Pulmonary artery endothelial cell (primary cell): ENCODE measurements around the gene CCDC192. TPM values are rescaled to one million over a fixed set of nuclear protein-coding genes. Genes with fewer than 3 reads are reported as not detected.
"Not testable (repeated sequence)": the region's sequence is repeated elsewhere in the genome, so short reads cannot be mapped to it uniquely, and the experiment has no call there.

ENCODE experiments used
- DNase-seq: peaks from one replicate; pipeline ENCODE4 v3.0.0-alpha.2; 2011; ENCODE audit warnings: low read depth, low spot score
- total RNA-seq: library from RNA; depleted of rRNA; stranded (reverse); fragments of >200 nt; gene quantifications from 2 replicates; pipeline ENCODE4 v1.2.3, GENCODE V29; 2014

The CCDC192 gene
- total RNA-seq, 1 donor from 2014 or later = not detected

DNA sequence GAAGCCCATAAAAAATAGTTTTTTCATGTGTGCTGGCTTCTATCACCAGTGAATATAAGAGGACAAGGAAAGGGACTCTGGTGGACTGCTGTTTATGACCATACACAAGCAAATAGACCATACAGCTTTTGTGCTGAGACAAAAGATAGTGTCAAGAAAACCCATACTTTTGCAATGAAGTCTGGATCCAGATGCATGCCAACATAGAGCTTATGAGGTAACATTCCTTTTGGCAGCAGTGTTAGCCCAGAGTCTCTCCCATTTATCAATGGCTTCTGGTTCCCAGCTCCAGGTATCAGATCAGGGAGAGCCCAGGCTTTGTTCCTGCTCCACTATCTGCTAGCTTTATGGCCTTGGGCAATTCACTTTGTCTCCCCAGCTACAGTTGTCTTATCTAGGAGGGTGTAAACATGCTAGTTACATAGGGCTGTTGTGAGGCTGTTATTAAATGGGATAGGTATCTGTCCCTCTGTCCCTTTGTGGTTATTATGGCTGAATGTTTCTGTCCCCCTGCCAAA is 55.6 kb downstream of the CCDC192 start:
- no peak for DNase-seq

DNA sequence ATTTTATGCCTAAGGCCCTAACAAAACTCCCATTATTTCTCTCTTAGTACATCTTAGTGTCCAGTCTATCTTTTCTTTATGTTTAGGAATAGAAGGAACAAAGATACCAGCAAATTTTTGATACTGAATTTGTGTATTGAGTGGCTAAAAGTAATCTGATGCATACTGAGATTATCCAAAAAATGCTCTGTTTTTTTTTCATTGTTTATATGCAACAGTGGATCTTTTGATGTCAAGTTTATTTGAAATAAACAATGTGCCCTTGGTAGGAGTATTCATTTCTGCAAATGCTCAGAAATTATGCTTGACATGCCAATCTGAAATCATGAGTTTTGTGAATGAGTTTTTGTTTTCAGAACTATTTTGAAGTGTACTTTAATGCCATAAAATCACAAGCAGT is 58.7 kb downstream of the CCDC192 start:
- no peak for DNase-seq

DNA sequence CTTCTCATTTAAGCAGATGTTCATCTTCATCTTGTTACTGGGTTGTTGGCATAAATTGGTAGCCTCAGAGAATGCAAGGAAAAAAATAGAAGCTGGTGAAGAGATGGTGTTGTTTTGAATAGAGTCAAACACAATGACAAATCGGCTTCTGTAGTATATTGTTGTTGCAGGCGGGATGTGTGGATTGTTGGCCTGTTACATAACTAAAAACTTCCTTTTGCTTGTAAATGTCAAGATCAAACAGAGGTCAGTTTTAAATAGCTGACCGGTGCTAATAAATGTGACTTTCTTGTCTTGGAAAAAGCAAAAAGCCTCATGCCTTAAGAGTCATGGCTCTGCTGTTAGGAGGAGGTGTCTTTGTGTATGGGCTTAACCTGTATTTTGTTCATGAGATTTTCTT is 59.2 kb downstream of the CCDC192 start:
- DNase-seq = no peak

DNA sequence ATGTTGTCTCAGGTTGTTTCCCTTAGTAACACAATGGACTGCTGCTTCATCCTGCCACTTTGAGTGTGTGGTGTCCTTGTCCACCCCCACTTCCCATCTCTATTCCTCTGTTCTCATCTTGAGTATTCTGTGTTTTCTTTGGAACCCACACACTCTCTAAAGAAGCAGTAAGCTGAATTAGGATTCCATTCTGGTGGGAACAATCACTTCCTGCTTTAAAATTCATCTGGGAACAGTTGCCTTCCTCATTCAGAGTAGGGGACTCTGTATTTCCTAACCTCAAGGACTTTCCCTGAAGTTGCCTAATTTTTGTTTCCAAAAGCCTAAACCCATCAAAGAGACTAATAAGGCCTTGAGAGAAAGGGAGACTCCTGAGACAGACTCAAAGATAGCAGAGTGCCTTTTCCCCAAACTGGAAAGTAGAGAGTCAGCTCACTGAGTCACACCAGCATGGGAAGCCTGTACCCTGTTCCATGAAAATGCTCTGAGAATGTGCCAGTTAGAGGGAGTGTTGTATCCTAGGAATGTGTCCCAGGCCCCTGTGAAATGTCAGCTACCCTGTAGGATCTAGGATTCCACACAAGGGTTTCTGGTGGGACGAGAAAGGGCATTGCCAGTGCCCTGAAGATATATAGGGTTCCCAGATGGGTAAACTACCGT is 63.6 kb downstream of the CCDC192 start:
- no peak for DNase-seq

DNA sequence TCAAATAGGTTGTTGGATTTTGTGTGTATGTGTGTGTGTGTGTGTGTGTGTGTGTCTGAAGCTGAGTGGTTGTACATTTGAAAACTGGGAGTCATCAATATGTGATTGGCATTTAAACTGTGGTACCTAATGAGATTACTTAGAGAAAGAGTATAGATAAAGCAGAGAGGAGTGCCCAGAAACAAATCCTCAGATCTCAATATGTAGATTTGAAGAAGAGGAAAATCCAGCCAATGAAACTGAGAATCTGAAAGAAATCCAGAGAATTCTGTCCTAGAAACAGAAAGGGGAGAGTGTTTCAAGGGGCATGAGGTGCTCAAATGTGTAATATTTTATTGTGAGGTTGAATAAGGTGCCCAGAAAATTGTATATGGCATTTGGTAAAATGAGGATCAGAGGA is 66.2 kb downstream of the CCDC192 start:
- DNase-seq = no peak

DNA sequence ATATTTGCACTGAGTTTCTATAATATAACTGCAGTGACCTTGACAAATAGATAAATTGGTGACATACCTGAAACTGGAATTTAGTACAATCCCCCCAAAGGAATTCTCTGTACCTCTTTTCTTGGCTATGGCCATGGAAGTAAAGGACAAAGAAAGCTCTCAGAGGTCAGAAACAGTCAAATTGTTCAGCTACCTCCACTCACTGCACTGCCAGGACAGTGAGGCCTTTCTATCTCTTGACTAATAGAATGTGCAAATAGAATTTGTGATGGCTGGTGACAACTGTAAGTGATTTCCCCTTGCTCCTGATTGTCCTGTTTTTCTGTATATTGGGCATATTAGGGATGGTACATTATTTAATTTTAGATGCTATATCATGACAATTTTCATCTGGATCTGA is 67.1 kb downstream of the CCDC192 start:
- no peak for DNase-seq

DNA sequence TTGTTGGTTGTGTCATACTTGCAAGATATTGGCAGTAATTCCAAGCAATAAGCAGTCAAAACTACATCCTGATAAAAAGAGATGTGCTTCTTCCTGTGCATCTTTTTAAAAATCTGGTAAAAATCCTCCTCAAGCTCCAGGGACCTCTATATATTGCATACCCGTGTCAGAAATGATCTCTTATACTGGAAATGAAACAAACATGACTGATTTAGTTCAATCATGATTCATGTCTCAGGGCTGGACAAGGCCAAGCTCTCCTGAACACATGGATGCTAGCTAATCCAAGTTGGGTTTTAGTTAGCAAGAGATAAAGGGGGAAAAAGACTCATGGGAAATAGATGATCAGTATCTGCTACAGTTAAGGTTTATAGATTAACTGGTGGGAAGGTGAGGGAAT is 69.3 kb downstream of the CCDC192 start:
- no peak for DNase-seq

DNA sequence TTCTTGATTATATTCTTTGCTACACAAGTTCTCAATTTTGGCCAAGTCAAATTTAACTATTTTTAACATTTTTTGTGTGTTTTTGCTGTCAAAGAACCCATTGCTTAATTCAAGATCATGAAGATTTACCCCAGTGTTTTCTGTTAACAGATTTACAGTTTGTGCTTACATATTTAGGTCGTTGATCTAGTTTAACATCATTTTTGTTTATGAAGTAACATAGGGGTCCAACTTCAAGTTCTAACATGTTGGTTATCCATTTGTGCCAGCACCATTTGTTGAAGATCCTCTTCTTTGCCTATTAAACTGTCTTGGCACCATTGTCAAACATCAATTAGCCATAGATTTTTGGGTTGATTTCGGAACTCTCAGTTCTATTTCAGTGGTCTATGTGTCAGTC is 71.0 kb downstream of the CCDC192 start:
- no peak for DNase-seq

DNA sequence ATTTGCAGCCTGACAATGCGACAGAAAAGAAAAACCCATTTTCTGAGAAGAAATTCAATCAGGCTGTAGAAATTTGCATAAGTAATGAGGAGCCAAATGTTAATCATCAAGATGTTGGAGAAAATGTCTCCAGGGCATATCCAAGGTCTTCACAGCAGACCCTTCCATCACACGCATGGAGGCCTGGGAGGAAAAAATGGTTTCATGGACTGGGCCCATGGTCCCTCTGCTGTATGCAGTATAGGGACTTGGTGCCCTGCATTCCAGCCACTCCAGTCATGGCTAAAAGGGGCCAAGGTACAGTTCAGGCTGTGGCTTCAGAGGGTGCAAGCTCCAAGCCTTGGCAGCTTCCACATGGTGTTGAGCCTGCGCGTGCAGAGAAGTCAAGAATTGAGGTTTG is 73.3 kb downstream of the CCDC192 start:
- no peak for DNase-seq

DNA sequence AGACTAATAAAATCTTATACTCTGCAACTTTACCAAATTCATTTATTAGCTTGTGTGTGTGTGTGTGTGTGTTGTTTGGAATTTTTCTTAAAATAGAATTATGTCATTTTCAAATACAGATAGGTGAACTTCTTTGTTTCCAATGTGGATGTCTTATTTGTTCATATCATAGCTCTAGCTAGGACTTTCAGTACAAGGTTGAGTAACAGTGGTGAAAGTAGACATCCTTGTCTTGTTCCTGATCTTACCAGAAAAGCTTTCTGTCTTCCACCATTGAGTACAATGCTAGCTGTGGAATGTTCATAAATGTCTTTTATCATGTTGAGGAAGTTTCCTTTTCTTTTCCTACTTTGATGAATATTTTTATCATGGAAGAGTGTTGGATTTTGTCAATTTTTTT is 74.8 kb downstream of the CCDC192 start:
- DNase-seq = no peak

DNA sequence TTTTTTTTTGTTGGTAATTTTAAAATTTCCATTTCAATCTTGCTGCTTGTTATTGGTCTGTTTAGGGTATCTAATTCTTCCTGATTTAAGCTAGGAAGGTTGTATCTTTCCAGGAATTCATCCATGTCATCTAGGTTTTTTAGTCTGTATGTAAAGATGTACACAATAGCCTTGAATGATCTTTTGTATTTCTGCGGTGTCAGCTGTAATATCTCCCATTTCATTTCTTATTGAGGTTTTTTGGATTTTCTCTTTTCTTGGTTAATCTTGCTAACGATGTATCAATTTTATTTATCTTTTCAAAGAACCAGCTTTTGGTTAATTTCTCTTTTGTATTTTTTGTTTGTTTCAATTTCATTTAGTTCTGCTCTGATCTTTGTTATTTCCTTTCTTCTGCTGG is 79.3 kb downstream of the CCDC192 start:
- not testable (repeated sequence) for DNase-seq

DNA sequence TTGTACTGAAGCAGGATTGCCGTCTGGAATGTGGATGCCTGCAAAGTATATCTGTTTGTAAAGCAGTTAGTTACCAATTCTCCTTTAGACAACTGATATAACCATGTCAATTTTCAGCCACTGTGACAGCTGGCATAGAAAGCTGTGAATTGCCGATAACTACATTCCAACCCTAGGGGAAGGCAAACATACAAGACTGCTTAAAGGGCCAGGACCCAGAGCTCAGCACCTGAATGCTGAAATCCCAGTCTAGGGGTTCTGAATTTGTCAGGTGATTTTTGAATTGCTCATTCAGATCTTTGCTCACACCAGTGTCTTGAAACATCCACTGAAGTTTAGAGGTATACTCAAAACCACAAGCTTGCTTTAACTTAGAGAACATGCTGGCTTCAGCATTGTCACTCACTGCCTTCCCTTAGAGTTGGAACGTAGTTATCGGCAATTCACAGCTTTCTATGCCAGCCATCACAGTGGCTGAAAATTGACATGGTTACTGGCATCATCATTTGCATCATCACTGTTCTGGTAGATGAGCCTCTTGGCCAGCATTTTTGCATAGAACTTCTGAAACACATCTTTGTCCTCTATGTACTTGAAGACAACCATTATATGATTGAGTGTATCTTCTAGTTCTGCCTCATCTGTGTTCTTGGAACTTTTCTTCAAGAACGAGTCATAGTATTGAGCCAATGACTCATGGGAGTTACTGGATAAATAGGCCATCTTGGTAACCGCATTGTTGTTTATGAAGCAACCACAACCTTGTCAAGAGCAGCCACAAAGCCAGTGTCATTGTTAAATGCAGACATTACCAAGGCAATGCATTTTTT is 82.1 kb downstream of the CCDC192 start:
- DNase-seq = no peak

DNA sequence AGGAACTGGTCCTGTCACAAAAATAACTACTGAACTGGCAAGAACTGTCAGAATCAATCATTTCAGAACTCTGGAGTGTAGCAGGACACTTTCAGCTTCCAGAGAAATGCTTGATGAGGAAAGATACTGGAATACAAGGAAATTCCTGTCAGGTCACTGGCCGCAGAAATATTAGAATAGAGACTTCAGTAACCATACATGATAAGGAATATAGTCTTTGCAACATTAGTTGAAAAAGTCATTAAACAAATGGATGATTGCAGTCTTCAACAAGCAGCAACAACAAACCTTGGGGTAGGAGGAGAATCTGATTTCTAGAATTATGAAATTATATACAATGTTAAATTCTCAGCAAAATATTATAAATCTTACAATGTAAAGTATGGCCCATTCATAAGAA is 88.2 kb downstream of the CCDC192 start:
- DNase-seq = no peak

DNA sequence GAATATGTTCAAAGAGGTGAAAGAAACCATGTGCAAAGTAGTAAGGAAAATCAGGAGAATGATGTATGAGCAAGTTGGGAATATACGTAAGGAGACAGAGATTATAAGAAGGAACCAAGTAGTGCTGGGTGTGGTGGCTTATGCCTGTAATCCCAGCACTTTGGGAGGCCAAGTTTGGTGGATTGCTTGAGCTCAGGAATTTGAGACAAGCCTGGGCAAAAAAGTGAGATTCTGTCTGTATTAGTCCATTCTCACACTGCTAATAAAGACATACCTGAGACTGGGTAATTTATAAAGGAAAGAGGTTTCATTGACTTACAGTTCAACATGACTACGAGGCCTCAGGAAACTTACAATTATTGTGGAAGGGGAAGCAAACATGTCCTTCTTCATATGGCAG is 88.7 kb downstream of the CCDC192 start:
- not testable (repeated sequence) for DNase-seq

DNA sequence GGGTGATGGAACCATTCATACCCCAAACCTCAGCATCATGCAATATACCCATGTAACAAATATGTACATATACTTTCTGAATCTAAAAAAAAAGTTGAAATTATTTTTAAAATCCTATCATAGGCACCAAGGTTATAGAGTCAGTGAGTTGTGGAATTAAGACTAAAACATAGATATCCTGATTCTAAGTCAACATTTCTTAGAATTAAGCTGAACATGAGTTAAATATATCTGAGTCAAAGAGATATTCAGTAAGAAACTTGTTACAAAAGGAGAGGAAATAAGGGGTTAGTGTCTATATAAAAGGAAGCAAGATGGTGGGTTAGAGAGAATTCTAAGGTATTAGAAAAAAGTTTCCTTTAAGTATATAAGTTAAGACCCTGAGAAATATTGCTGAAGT is 89.9 kb downstream of the CCDC192 start:
- no peak for DNase-seq

DNA sequence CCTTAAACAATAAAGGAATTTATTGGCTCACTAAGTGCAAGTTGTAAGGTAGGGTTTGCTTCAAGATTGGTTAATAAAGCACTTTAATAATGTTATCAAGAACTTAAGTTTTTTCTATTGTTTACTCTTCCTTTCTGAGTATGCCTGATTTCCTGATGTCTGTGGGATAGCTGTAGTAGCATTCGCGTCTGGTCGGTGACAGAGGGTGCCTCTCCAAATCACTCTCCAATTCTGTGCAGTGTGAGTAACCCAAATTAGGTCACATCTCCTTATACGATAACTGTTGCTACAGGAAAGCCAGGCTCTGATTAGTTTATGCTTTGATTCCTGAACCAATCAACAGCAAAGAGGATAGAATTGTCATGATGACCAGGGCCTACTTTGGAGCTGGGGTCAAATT is 90.7 kb downstream of the CCDC192 start:
- DNase-seq = no peak

DNA sequence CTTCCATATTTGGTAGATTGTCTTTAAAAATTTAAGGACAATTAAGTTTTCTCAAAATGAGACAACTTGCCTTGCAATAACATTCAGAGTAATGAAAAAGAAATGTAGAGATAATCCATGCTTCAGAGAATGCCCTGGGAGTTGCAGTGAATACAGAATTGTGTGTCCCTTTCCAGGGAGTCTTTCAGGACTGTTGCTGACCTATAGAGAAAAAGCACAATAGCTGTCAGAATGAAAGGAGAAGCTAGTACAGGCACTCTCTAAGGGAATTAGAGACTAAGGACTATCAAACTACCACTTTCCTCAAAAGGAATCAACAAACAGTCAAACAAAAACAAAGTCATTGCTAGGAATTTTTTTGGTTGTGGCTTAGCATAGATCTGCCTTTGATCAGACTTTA is 93.0 kb downstream of the CCDC192 start:
- no peak for DNase-seq

DNA sequence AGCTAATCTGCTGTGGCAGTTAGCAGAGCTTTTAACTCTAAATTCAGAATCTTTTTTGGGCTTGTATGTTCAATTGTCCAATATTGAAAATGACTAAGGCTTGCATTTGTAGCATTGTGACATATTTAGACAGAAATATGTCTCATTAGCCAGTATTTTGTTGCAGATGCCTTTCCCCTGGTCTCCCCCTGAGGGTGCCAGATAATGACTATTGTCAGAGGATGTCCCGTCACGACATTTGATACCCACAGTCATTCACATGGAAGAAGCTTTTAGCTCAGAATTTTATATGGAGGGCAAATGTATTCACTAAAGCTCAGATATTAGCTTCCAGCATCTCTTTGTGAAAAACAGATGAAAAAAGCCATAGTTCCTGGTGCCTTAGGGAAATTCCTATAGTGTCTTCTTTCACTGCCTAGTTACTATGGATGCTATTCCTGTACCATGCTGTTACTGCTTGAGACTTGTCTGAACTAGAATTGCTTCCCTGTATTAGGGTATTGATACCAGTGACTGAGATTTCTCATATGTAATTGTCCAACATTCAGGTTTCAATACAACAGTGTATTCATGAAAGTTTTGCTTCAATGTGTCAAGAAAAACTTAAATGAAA is 96.2 kb downstream of the CCDC192 start:
- DNase-seq = no peak

DNA sequence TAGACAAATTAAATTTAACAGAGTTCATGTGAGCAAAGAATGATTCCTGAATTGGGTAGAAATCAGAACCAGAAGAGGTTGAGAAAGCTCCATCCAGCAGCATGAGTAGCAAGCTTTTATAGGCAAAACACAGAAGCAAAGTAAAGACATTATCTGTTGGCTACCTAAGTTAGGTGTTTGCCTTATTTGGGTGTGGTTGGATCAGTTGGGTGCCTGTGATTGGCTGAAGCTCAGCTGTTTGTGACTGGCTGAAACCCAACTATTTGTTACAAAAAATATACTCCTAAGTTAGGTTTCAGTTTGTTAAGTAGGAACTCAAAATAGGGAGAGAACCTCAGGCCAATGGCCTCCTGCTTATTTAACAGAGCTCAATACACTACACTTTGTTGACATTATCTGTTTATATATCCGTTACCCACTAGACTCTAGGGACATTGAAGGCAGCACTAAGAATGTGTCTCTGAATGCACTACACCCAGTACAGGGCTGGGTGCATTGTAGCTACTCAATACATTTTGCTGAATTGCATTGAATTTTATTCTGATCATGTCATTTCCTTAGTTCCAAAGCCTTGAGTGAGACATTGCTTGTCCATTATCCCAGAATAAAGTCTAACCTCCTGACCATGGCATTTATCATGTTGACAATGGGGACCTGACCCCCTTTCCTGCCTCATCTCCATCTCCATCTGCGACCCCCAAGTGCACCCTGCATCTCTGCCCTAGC is 98.7 kb downstream of the CCDC192 start:
- peak; percentile 46 for DNase-seq

DNA sequence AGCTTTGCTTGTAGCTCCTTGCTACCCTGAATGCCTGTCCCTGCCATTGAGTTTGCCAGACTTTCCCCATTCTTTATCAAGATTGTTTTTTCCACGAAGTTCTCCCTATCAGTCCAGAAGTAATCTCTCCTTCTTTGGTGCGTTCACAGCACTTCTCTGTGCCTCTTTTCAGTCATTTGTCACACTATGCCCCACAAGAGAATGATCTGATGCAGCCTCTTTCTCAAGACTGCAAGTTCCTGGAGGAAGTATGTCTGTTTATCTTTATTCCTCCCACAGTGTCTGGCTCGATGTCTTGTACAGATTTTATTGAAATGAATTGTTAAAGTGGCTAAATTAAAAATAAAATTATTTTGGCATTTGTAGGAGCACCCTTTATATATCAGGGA is 99.3 kb downstream of the CCDC192 start:
- DNase-seq = no peak

DNA sequence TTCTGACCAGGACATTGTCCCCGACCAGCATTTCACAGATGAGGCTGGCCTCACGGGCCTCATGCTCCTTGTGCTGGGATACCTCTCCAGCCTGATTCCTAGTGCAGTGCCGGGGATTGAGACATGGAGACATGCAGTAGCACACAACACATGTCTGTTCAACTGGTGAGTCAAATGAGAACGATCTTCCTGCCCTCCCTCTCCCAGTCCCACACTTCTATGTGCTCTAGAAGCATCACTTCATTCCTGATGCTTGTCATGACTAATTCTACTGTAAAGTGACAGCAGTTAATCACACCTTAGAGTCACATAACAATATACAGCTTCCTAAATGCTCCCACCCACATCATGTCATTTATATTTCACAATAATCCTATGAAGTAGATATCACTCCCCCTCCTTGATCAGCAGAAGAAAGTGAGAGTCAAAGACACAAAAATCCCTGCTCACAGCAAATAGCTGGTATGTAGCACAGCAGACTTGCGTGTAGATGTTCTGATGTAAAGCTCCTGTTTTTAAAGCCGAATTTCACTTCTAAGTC is 101.8 kb downstream of the CCDC192 start:
- no peak for DNase-seq

DNA sequence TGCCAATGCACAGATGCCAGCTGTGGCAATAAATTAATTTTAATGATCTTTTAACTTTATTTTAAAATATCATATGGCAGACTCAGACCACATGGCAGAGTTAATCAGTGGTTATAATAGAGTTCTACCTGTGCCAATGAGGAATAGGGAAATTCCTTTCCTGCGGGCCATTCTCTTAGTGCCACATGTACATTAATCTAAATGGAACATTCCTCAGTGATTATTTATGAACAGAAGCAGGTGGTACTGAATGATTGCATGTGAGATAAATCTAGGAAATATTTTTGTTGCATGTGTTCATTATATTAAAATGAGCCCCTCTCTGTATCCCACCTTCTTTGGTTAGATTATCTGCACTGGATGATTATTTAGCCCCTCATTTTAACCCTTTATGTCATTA is 102.3 kb downstream of the CCDC192 start:
- DNase-seq = no peak
